NCI-H526 (cell line): Measurements from ENCODE around the gene SCUBE1.

Source experiments
- DNase-seq, 2 experiments: peaks; one replicate each; lab custom pipeline; 2025; lab: John Stamatoyannopoulos, UW

SCUBE1 gene

GRCh38 chr22:43326331-43327156, 16.6 kb downstream of the SCUBE1 start:
- DNase-seq = no peak

- DNase-seq = no peak
Measured at GRCh38 chr22:43325176-43325575, 18.0 kb downstream of the SCUBE1 start.

- no peak for DNase-seq
Measured at GRCh38 chr22:43320943-43321900, 21.9 kb downstream of the SCUBE1 start.

GRCh38 chr22:43319661-43320486, 23.3 kb downstream of the SCUBE1 start:
- no peak for DNase-seq

GRCh38 chr22:43317239-43317638, 25.9 kb downstream of the SCUBE1 start:
- DNase-seq = no peak

GRCh38 chr22:43315687-43316217, 27.4 kb downstream of the SCUBE1 start:
- DNase-seq = no peak

GRCh38 chr22:43314611-43315010, 28.6 kb downstream of the SCUBE1 start:
- DNase-seq = no peak

- DNase-seq = no peak
Measured at GRCh38 chr22:43313890-43314474, 29.2 kb downstream of the SCUBE1 start.

GRCh38 chr22:43313244-43313889, 29.8 kb downstream of the SCUBE1 start:
- DNase-seq = no peak

- no peak for DNase-seq
Measured at GRCh38 chr22:43312608-43313007, 30.6 kb downstream of the SCUBE1 start.

- DNase-seq = no peak
Measured at GRCh38 chr22:43310798-43311197, 32.4 kb downstream of the SCUBE1 start.

- DNase-seq = no peak
Measured at GRCh38 chr22:43310311-43310710, 32.9 kb downstream of the SCUBE1 start.

- DNase-seq = no peak
Measured at GRCh38 chr22:43308836-43309235, 34.3 kb downstream of the SCUBE1 start.

GRCh38 chr22:43308060-43308830, 34.9 kb downstream of the SCUBE1 start:
- DNase-seq = no peak

GRCh38 chr22:43305806-43306205, 37.4 kb downstream of the SCUBE1 start:
- DNase-seq = no peak

- no peak for DNase-seq
Measured at GRCh38 chr22:43304831-43305590, 38.2 kb downstream of the SCUBE1 start.

GRCh38 chr22:43303751-43304150, 39.4 kb downstream of the SCUBE1 start:
- no peak for DNase-seq

- DNase-seq = no peak
Measured at GRCh38 chr22:43303166-43303565, 40.0 kb downstream of the SCUBE1 start.

GRCh38 chr22:43302531-43303041, 40.6 kb downstream of the SCUBE1 start:
- DNase-seq = no peak
